GM18498 (cell line): ENCODE data around the gene GPC6.
"Not testable (repeated sequence)": the region's sequence is repeated elsewhere in the genome, so short reads cannot be mapped to it uniquely, and the experiment has no call there.

Source experiments
- ATAC-seq: cut with Tn5 transposase; IDR thresholded peaks from one replicate; pipeline ENCODE4 v1.9.1; 2021; ENCODE audit warnings: mild to moderate bottlenecking, moderate library complexity; ENCODE audit not compliant: unreplicated experiment

GPC6 gene

GRCh38 chr13:93496117-93496516 is 269.5 kb downstream of the GPC6 start:
- not testable (repeated sequence) for ATAC-seq

GRCh38 chr13:93496985-93497673 is 270.5 kb downstream of the GPC6 start:
- ATAC-seq = no peak

GRCh38 chr13:93499991-93500390 is 273.4 kb downstream of the GPC6 start:
- ATAC-seq = no peak

GRCh38 chr13:93502071-93502470 is 275.5 kb downstream of the GPC6 start:
- no peak for ATAC-seq

GRCh38 chr13:93502987-93503615 is 276.5 kb downstream of the GPC6 start:
- no peak for ATAC-seq

- no peak for ATAC-seq
Observed at GRCh38 chr13:93505104-93505952, 278.7 kb downstream of the GPC6 start.

GRCh38 chr13:93511011-93511410 is 284.4 kb downstream of the GPC6 start:
- no peak for ATAC-seq

- ATAC-seq = no peak
Observed at GRCh38 chr13:93515267-93515666, 288.7 kb downstream of the GPC6 start.

- no peak for ATAC-seq
Observed at GRCh38 chr13:93517658-93518057, 291.1 kb downstream of the GPC6 start.

- ATAC-seq = no peak
Observed at GRCh38 chr13:93521307-93521706, 294.7 kb downstream of the GPC6 start.

- no peak for ATAC-seq
Observed at GRCh38 chr13:93522501-93522900, 295.9 kb downstream of the GPC6 start.

- no peak for ATAC-seq
Observed at GRCh38 chr13:93525087-93525486, 298.5 kb downstream of the GPC6 start.

GRCh38 chr13:93527748-93528297 is 301.2 kb downstream of the GPC6 start:
- ATAC-seq = no peak

- ATAC-seq = no peak
Observed at GRCh38 chr13:93529961-93530360, 303.4 kb downstream of the GPC6 start.

- ATAC-seq = no peak
Observed at GRCh38 chr13:93534181-93534700, 307.6 kb downstream of the GPC6 start.

- ATAC-seq = no peak
Observed at GRCh38 chr13:93535251-93535650, 308.6 kb downstream of the GPC6 start.

- ATAC-seq = no peak
Observed at GRCh38 chr13:93539914-93540313, 313.3 kb downstream of the GPC6 start.

GRCh38 chr13:93547886-93548285 is 321.3 kb downstream of the GPC6 start:
- ATAC-seq = no peak

GRCh38 chr13:93549326-93550005 is 322.9 kb downstream of the GPC6 start:
- no peak for ATAC-seq

GRCh38 chr13:93550236-93550635 is 323.6 kb downstream of the GPC6 start:
- ATAC-seq = no peak

- no peak for ATAC-seq
Observed at GRCh38 chr13:93552596-93552995, 326.0 kb downstream of the GPC6 start.
